GM19240 (cell line): Measurements from ENCODE around the gene MBD2.
"Not testable (repeated sequence)": the region's sequence is repeated elsewhere in the genome, so short reads cannot be mapped to it uniquely, and the experiment has no call there.

ENCODE experiments used
- DNase-seq: peaks from one replicate; pipeline ENCODE4 v3.0.0; 2011; ENCODE audit warnings: low spot score; ENCODE audit not compliant: insufficient read length

MBD2 gene

GRCh38 chr18:54238173-54238936 lies 13.9 kb upstream of the MBD2 start:
- no peak for DNase-seq

- DNase-seq, result no peak
These were observed 11.4 kb upstream of the MBD2 start for GRCh38 chr18:54235871-54236270.

- DNase-seq, result no peak
These were observed 9.3 kb upstream of the MBD2 start for GRCh38 chr18:54233747-54234146.

GRCh38 chr18:54233228-54233625 lies 8.8 kb upstream of the MBD2 start:
- DNase-seq, result no peak

GRCh38 chr18:54232485-54233227 lies 8.2 kb upstream of the MBD2 start:
- DNase-seq, result no peak

- DNase-seq, result no peak
These were observed 5.1 kb upstream of the MBD2 start for GRCh38 chr18:54229421-54230059.

GRCh38 chr18:54228364-54228763 lies 3.9 kb upstream of the MBD2 start:
- DNase-seq, result no peak

- DNase-seq, result no peak
These were observed 764 bp downstream of the MBD2 start for GRCh38 chr18:54223568-54224241.

- no peak for DNase-seq
These were observed 1.4 kb downstream of the MBD2 start for GRCh38 chr18:54222922-54223567.

- DNase-seq, result no peak
These were observed 4.1 kb downstream of the MBD2 start for GRCh38 chr18:54220406-54220805.

- not testable (repeated sequence) for DNase-seq
These were observed 5.7 kb downstream of the MBD2 start for GRCh38 chr18:54218803-54219202.

GRCh38 chr18:54218299-54218698 lies 6.2 kb downstream of the MBD2 start:
- no peak for DNase-seq

GRCh38 chr18:54217624-54218023 lies 6.8 kb downstream of the MBD2 start:
- no peak for DNase-seq

- no peak for DNase-seq
These were observed 9.4 kb downstream of the MBD2 start for GRCh38 chr18:54215069-54215468.

- DNase-seq, result no peak
These were observed 14.0 kb downstream of the MBD2 start for GRCh38 chr18:54210463-54210862.

GRCh38 chr18:54209471-54210180 lies 14.8 kb downstream of the MBD2 start:
- DNase-seq, result no peak

- no peak for DNase-seq
These were observed 18.0 kb downstream of the MBD2 start for GRCh38 chr18:54206447-54206846.

GRCh38 chr18:54205959-54206358 lies 18.5 kb downstream of the MBD2 start:
- no peak for DNase-seq

- not testable (repeated sequence) for DNase-seq
These were observed 19.0 kb downstream of the MBD2 start for GRCh38 chr18:54205448-54205847.

GRCh38 chr18:54204883-54205282 lies 19.6 kb downstream of the MBD2 start:
- DNase-seq, result no peak

GRCh38 chr18:54203914-54204313 lies 20.6 kb downstream of the MBD2 start:
- no peak for DNase-seq
